Measurements from ENCODE around the gene SHH.

GRCh38 chr7:155857141-155857540 lies 44.9 kb upstream of the SHH start:
- TF ChIP-seq CTCF (conservative IDR thresholded peaks at IDR 0.05; ENCODE audit: low read depth, low read length) (no peak), EZH2phosphoT487 (IDR thresholded peaks at IDR 0.05; ENCODE audit: borderline replicate concordance, low read length) (no peak), EZH2 (IDR thresholded peaks at IDR 0.05; ENCODE audit: low read length, unreplicated experiment) (no peak)
